HepG2 (cell line): ENCODE results near the gene IGFALS. TPM values are rescaled to one million over a fixed set of nuclear protein-coding genes. Genes with fewer than 3 reads are reported as not detected.

Experiments used
- CBX2 ChIP-seq, 2 experiments: fragments of 200-600 bp in 1 of 2; sonication (generic); formaldehyde crosslinking in 1 of 2; IDR thresholded peaks; 2 replicates each; pipeline versions ENCODE4 v1.7.0 to v1.8.1; 2018 to 2022; ENCODE audit warnings: low read depth in 2 of 2, low read length in 1 of 2, mild to moderate bottlenecking in 1 of 2, missing genetic modification reagents in 1 of 2
- DPF2 ChIP-seq: sonication (generic); formaldehyde crosslinking; IDR thresholded peaks from 2 replicates; pipeline ENCODE4 v1.4.0; 2020; ENCODE audit warnings: mild to moderate bottlenecking, low read depth, missing genetic modification reagents, borderline replicate concordance
- ELF3 ChIP-seq: IDR thresholded peaks from 2 replicates; pipeline ENCODE4 v1.6.1; 2016; ENCODE audit warnings: missing genetic modification reagents, missing compliant biosample characterization
- HOXD1 ChIP-seq: sonication (generic); formaldehyde crosslinking; IDR thresholded peaks from 2 replicates; pipeline ENCODE4 v1.5.0; 2020; ENCODE audit warnings: missing genetic modification reagents
- IRF9 ChIP-seq: sonication (generic); formaldehyde crosslinking; IDR thresholded peaks from 2 replicates; pipeline ENCODE4 v1.8.0; 2022; ENCODE audit warnings: missing genetic modification reagents, mild to moderate bottlenecking, borderline replicate concordance
- KLF16 ChIP-seq, 2 experiments: sonication (generic) in 1 of 2; formaldehyde crosslinking in 1 of 2; IDR thresholded peaks; 2 replicates each; pipeline versions ENCODE4 v1.6.1 to v1.8.0; 2016 to 2023; ENCODE audit warnings: missing genetic modification reagents in 2 of 2, missing compliant biosample characterization in 1 of 2
- NFYB ChIP-seq: sonication (generic); formaldehyde crosslinking; IDR thresholded peaks from 2 replicates; pipeline ENCODE4 v1.4.0; 2020; ENCODE audit warnings: missing genetic modification reagents
- NR3C1 ChIP-seq: sonication (generic); formaldehyde crosslinking; IDR thresholded peaks from 2 replicates; pipeline ENCODE4 v1.4.0; 2020; ENCODE audit warnings: missing genetic modification reagents
- PHF20 ChIP-seq: sonication (generic); formaldehyde crosslinking; IDR thresholded peaks from 2 replicates; pipeline ENCODE4 v1.5.0; 2020; ENCODE audit warnings: mild to moderate bottlenecking, missing genetic modification reagents
- PHF8 ChIP-seq: sonication (generic); formaldehyde crosslinking; IDR thresholded peaks from 2 replicates; pipeline ENCODE4 v1.5.0; 2020; ENCODE audit warnings: missing genetic modification reagents
- RELA ChIP-seq: sonication (generic); formaldehyde crosslinking; IDR thresholded peaks from 2 replicates; pipeline ENCODE4 v1.4.0; 2020; ENCODE audit warnings: missing genetic modification reagents
- TFE3 ChIP-seq: IDR thresholded peaks from 2 replicates; pipeline ENCODE4 v1.6.1; 2016
- U2AF2 ChIP-seq: fragments of 200-400 bp; formaldehyde crosslinking; IDR thresholded peaks from 2 replicates; pipeline ENCODE4 v1.6.1; 2017; ENCODE audit warnings: low read depth, mild to moderate bottlenecking, low read length
- ZBTB8A ChIP-seq: sonication (generic); formaldehyde crosslinking; IDR thresholded peaks from 2 replicates; pipeline ENCODE4 v1.4.0; 2020; ENCODE audit warnings: mild to moderate bottlenecking, low read depth, missing genetic modification reagents, borderline replicate concordance
- ZKSCAN1 ChIP-seq: fragments of 150-350 bp; IDR thresholded peaks from 2 replicates; pipeline ENCODE4 v1.6.1; 2014; ENCODE audit warnings: low read length
- ZNF30 ChIP-seq: sonication (generic); formaldehyde crosslinking; IDR thresholded peaks from 2 replicates; pipeline ENCODE4 v1.5.0; 2020; ENCODE audit warnings: mild to moderate bottlenecking, missing genetic modification reagents
- ZNF329 ChIP-seq: sonication (generic); formaldehyde crosslinking; IDR thresholded peaks from 2 replicates; pipeline ENCODE4 v1.9.0; 2021; ENCODE audit warnings: low read depth, mild to moderate bottlenecking, missing genetic modification reagents
- ZNF460 ChIP-seq: sonication (generic); formaldehyde crosslinking; IDR thresholded peaks from 2 replicates; pipeline ENCODE4 v1.5.1; 2020; ENCODE audit warnings: missing genetic modification reagents, mild to moderate bottlenecking, borderline replicate concordance
- ZNF589 ChIP-seq: sonication (generic); formaldehyde crosslinking; conservative IDR thresholded peaks from 2 replicates; pipeline ENCODE4 v1.8.0; 2022; ENCODE audit warnings: mild to moderate bottlenecking, moderate library complexity, missing genetic modification reagents
- ZNF614 ChIP-seq: IDR thresholded peaks from 2 replicates; pipeline ENCODE4 v1.6.1; 2018; ENCODE audit warnings: missing biosample characterization, missing genetic modification reagents, inconsistent platforms, borderline replicate concordance
- ZNF777 ChIP-seq: sonication (generic); formaldehyde crosslinking; IDR thresholded peaks from 2 replicates; pipeline ENCODE4 v1.4.0; 2020; ENCODE audit warnings: missing genetic modification reagents
- polyA plus RNA-seq, 8 experiments: library from polyadenylated mRNA; depleted of rRNA in 3 of 8; stranded (reverse) in 7 of 8; unstranded in 1 of 8; fragments of >200 nt; fragmentation: Illumina TruSeq in 4 of 8; extraction: Trizol in 4 of 8; gene quantifications; 2 replicates each; pipeline versions ENCODE4 v1.2.1 to v1.2.3, GENCODE V29; 2011 to 2016; ENCODE audit warnings: low read depth in 4 of 8, missing spikeins in 1 of 8, mixed read lengths in 1 of 8; ENCODE audit not compliant: insufficient read depth in 1 of 8
- total RNA-seq, 5 experiments: library from RNA; depleted of rRNA; stranded (reverse); fragments of >200 nt; fragmentation: Illumina TruSeq; extraction: Trizol; gene quantifications; 2 replicates each; pipeline ENCODE4 v1.2.3, GENCODE V29; 2016; ENCODE audit warnings: low read depth in 1 of 5
- TF ChIP-seq, protein P1 (sequence below): sonication (generic); formaldehyde crosslinking; IDR thresholded peaks from 2 replicates; pipeline ENCODE4 v1.9.0; 2021; ENCODE audit warnings: missing genetic modification reagents, mild to moderate bottlenecking, borderline replicate concordance
- TF ChIP-seq, protein P2 (sequence below): IDR thresholded peaks from 2 replicates; pipeline ENCODE4 v1.6.1; 2012; ENCODE audit warnings: low read depth, low read length, improper control_type of control experiment

Gene IGFALS
- total and polyA plus RNA-seq, 2 of the 13 experiments (the other 11 are each of a cell fraction or from before 2014, with no cell fraction given): 0.34 to 2.4 TPM

GRCh38 chr16:1772908-1773702 lies 20.4 kb downstream of the IGFALS start, which contains the start of gene MRPS34 (continued):
- peak; percentile 42 to 85; a peak in 2 of 4 replicates for TF ChIP-seq KLF16 (CRISPR knock-in tag; IDR thresholded peaks at IDR 0.05)
- TF ChIP-seq ZNF460: no peak
- no peak for TF ChIP-seq ZKSCAN1
- TF ChIP-seq, protein P1, sequence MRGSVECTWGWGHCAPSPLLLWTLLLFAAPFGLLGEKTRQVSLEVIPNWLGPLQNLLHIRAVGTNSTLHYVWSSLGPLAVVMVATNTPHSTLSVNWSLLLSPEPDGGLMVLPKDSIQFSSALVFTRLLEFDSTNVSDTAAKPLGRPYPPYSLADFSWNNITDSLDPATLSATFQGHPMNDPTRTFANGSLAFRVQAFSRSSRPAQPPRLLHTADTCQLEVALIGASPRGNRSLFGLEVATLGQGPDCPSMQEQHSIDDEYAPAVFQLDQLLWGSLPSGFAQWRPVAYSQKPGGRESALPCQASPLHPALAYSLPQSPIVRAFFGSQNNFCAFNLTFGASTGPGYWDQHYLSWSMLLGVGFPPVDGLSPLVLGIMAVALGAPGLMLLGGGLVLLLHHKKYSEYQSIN: peak; percentile 40; the same call in 1 of the 2 replicates
- TF ChIP-seq NR3C1: no peak
- peak; percentile 80; the same call in 1 of the 2 replicates for TF ChIP-seq IRF9 (CRISPR knock-in tag)
- peak; percentile 82 for TF ChIP-seq ZNF329
- TF ChIP-seq ZNF614 (CRISPR knock-in tag): peak; percentile 47; the same call in 1 of the 2 replicates
- TF ChIP-seq U2AF2: no peak
- peak; percentile 95 for TF ChIP-seq PHF20 (CRISPR knock-in tag)
- TF ChIP-seq ZBTB8A (CRISPR knock-in tag): no peak
- TF ChIP-seq RELA (CRISPR knock-in tag): peak; percentile 62; the same call in 1 of the 2 replicates
- no peak; the same call in 1 of the 2 replicates for TF ChIP-seq DPF2 (CRISPR knock-in tag)
- TF ChIP-seq ZNF589 (CRISPR knock-in tag): 0 out of 2 replicates have a peak, but pooled peaks have one; percentile 93
- TF ChIP-seq PHF8 (CRISPR knock-in tag): peak; percentile 93
- no peak for TF ChIP-seq TFE3
- no peak for TF ChIP-seq CBX2 (IDR thresholded peaks at IDR 0.05; ENCODE audit: low read depth, low read length)
- TF ChIP-seq CBX2 (CRISPR knock-in tag; IDR thresholded peaks at IDR 0.05; ENCODE audit: low read depth): no peak
- peak; percentile 66; the same call in 1 of the 2 replicates for TF ChIP-seq HOXD1 (CRISPR knock-in tag)
- TF ChIP-seq ELF3 (CRISPR knock-in tag): peak; percentile 51
- TF ChIP-seq ZNF777 (CRISPR knock-in tag): peak; percentile 84; the same call in 1 of the 2 replicates
- TF ChIP-seq, protein P2, sequence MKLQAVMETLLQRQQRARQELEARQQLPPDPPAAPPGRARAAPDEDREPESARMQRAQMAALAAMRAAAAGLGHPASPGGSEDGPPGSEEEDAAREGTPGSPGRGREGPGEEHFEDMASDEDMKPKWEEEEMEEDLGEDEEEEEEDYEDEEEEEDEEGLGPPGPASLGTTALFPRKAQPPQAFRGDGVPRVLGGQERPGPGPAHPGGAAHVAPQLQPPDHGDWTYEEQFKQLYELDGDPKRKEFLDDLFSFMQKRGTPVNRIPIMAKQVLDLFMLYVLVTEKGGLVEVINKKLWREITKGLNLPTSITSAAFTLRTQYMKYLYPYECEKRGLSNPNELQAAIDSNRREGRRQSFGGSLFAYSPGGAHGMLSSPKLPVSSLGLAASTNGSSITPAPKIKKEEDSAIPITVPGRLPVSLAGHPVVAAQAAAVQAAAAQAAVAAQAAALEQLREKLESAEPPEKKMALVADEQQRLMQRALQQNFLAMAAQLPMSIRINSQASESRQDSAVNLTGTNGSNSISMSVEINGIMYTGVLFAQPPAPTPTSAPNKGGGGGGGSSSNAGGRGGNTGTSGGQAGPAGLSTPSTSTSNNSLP: no peak
- peak; percentile 45 for TF ChIP-seq NFYB
- peak; percentile 89 for TF ChIP-seq ZNF30 (CRISPR knock-in tag)
